Measurements from ENCODE around the gene ARID1A. TPM values are rescaled to one million over a fixed set of nuclear protein-coding genes. Genes with fewer than 3 reads are reported as not detected.

The ARID1A gene
- total and polyA plus RNA-seq, 2 experiments from 2014 or later: 50.0 to 104 TPM

DNA sequence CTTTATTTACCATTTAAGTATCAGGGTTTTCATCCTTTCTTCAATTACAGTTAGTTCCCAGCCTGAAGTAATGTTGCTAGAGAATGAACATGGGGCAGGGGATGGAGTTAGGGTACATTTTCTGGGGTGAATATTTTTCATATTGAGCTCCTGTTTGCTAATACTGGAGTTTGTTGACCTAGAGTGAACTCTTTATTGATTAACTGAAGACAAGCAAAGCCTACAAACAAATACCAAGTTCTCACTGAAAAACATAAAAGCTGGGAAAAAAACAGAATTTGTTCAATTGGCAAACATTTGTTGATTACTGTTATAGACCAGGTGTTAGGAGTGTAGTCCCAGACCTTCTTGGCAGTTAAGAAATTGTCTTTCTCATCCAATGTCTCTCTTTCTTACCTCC is 63.7 kb downstream of the ARID1A start:
- no peak overlapping the region for H3K27ac Mint-ChIP-seq
- DNase-seq (ENCODE audit: low spot score) (no peak), ATAC-seq (no peak)
- Histone ChIP-seq H3K4me1 (ENCODE audit: insufficient read depth) (no peaks in the 10 kb centered on the region), H3K27me3 (ENCODE audit: insufficient read depth) (no peaks in the 10 kb centered on the region), H4K20me1 (replicated peaks; ENCODE audit: insufficient read depth) (peaks cover 34% of the 10 kb centered on the region), H3K79me2 (replicated peaks; ENCODE audit: insufficient read depth) (peaks cover 52% of the 10 kb centered on the region), H3K36me3 (ENCODE audit: insufficient read depth) (peaks cover 43% of the 10 kb centered on the region), H3K27ac (ENCODE audit: low read depth) (no peak overlapping the region), H3K4me2 (no peak overlapping the region), H3F3A (replicated peaks; ENCODE audit: low read depth) (peaks cover 2% of the 10 kb centered on the region; the same call in 1 of the 2 replicates), H3K9me2 (ENCODE audit: insufficient read depth) (no peaks in the 10 kb centered on the region), H2AFZ (no peak overlapping the region), H3K4me3 (no peak overlapping the region)
- H3K4me3 Mint-ChIP-seq: no peak overlapping the region
- no peaks in the 10 kb centered on the region; the same call in 2 of the 3 replicates for H3K9me3 Mint-ChIP-seq
- peaks cover 2% of the 10 kb centered on the region; the same call in 1 of the 3 replicates for H3K4me1 Mint-ChIP-seq
- peaks cover 64% of the 10 kb centered on the region for H3K36me3 Mint-ChIP-seq (ENCODE audit: low read depth)
- peaks cover 6% of the 10 kb centered on the region for H3K27me3 Mint-ChIP-seq (ENCODE audit: insufficient read depth, low read depth, poor library complexity)
- TF ChIP-seq POLR2AphosphoS5 (IDR thresholded peaks at IDR 0.05; ENCODE audit: low read depth) (no peak), ZNF114 (CRISPR knock-in tag; IDR thresholded peaks at IDR 0.05) (no peak), NANOG (IDR thresholded peaks at IDR 0.05; ENCODE audit: borderline replicate concordance) (no peak), CREB1 (CRISPR knock-in tag; IDR thresholded peaks at IDR 0.05; ENCODE audit: low read depth) (no peak)

DNA sequence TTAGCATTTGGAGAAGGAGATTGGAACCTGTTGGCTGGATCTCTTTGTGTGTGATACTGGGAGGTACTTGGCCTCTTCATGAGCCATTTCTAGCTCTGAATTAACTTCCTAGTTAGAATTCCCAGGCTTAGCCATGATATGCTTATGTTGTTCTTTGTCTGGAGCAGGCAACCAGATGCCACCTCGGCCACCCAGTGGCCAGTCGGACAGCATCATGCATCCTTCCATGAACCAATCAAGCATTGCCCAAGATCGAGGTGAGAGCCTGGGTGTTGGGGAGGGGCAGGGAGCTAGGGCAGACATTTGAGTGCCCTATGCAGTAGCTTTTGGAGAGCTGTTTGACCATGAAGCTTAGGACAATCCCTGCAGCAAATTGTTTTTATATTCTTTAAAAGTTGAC is 65.4 kb downstream of the ARID1A start:
- ATAC-seq (no peak; the same call in 2 of the 3 replicates), DNase-seq (ENCODE audit: low spot score) (peak; percentile 9)
- H3K79me2 ChIP-seq (replicated peaks; ENCODE audit: insufficient read depth): peaks cover 40% of the 10 kb centered on the region
- H3K4me2 ChIP-seq: no peak overlapping the region
- H3K4me1 ChIP-seq (ENCODE audit: insufficient read depth): no peaks in the 10 kb centered on the region
- Mint-ChIP-seq H3K27ac (no peak overlapping the region), H3K4me1 (peaks cover 2% of the 10 kb centered on the region; the same call in 1 of the 3 replicates), H3K27me3 (ENCODE audit: insufficient read depth, low read depth, poor library complexity) (peaks cover 6% of the 10 kb centered on the region), H3K9me3 (no peaks in the 10 kb centered on the region; the same call in 2 of the 3 replicates), H3K4me3 (no peak overlapping the region), H3K36me3 (ENCODE audit: low read depth) (peaks cover 71% of the 10 kb centered on the region)
- H4K20me1 ChIP-seq (replicated peaks; ENCODE audit: insufficient read depth): peaks cover 41% of the 10 kb centered on the region
- H3K9me2 ChIP-seq (ENCODE audit: insufficient read depth): no peaks in the 10 kb centered on the region
- H3K4me3 ChIP-seq: no peak overlapping the region
- no peak overlapping the region for H2AFZ ChIP-seq
- H3K27me3 ChIP-seq (ENCODE audit: insufficient read depth): no peaks in the 10 kb centered on the region
- 0 out of 2 replicates have a peak, but pooled peaks cover 2% of the 10 kb centered on the region for H3F3A ChIP-seq (replicated peaks; ENCODE audit: low read depth)
- no peak overlapping the region for H3K27ac ChIP-seq (ENCODE audit: low read depth)
- H3K36me3 ChIP-seq (ENCODE audit: insufficient read depth): peaks cover 45% of the 10 kb centered on the region
- TF ChIP-seq, protein P1, sequence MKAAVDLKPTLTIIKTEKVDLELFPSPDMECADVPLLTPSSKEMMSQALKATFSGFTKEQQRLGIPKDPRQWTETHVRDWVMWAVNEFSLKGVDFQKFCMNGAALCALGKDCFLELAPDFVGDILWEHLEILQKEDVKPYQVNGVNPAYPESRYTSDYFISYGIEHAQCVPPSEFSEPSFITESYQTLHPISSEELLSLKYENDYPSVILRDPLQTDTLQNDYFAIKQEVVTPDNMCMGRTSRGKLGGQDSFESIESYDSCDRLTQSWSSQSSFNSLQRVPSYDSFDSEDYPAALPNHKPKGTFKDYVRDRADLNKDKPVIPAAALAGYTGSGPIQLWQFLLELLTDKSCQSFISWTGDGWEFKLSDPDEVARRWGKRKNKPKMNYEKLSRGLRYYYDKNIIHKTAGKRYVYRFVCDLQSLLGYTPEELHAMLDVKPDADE (IDR thresholded peaks at IDR 0.05): no peak
- no peak for TF ChIP-seq EZH2phosphoT487 (IDR thresholded peaks at IDR 0.05; ENCODE audit: unreplicated experiment)
- no peak for TF ChIP-seq ZNF331 (CRISPR knock-in tag; IDR thresholded peaks at IDR 0.05; ENCODE audit: low read depth)
- no peak for TF ChIP-seq NANOG (IDR thresholded peaks at IDR 0.05; ENCODE audit: borderline replicate concordance)
- no peak for TF ChIP-seq ZNF114 (CRISPR knock-in tag; IDR thresholded peaks at IDR 0.05)
- no peak for TF ChIP-seq STAT1 (IDR thresholded peaks at IDR 0.05; ENCODE audit: unreplicated experiment)
- no peak for TF ChIP-seq JUNB (IDR thresholded peaks at IDR 0.05; ENCODE audit: unreplicated experiment)
- TF ChIP-seq, protein P2, sequence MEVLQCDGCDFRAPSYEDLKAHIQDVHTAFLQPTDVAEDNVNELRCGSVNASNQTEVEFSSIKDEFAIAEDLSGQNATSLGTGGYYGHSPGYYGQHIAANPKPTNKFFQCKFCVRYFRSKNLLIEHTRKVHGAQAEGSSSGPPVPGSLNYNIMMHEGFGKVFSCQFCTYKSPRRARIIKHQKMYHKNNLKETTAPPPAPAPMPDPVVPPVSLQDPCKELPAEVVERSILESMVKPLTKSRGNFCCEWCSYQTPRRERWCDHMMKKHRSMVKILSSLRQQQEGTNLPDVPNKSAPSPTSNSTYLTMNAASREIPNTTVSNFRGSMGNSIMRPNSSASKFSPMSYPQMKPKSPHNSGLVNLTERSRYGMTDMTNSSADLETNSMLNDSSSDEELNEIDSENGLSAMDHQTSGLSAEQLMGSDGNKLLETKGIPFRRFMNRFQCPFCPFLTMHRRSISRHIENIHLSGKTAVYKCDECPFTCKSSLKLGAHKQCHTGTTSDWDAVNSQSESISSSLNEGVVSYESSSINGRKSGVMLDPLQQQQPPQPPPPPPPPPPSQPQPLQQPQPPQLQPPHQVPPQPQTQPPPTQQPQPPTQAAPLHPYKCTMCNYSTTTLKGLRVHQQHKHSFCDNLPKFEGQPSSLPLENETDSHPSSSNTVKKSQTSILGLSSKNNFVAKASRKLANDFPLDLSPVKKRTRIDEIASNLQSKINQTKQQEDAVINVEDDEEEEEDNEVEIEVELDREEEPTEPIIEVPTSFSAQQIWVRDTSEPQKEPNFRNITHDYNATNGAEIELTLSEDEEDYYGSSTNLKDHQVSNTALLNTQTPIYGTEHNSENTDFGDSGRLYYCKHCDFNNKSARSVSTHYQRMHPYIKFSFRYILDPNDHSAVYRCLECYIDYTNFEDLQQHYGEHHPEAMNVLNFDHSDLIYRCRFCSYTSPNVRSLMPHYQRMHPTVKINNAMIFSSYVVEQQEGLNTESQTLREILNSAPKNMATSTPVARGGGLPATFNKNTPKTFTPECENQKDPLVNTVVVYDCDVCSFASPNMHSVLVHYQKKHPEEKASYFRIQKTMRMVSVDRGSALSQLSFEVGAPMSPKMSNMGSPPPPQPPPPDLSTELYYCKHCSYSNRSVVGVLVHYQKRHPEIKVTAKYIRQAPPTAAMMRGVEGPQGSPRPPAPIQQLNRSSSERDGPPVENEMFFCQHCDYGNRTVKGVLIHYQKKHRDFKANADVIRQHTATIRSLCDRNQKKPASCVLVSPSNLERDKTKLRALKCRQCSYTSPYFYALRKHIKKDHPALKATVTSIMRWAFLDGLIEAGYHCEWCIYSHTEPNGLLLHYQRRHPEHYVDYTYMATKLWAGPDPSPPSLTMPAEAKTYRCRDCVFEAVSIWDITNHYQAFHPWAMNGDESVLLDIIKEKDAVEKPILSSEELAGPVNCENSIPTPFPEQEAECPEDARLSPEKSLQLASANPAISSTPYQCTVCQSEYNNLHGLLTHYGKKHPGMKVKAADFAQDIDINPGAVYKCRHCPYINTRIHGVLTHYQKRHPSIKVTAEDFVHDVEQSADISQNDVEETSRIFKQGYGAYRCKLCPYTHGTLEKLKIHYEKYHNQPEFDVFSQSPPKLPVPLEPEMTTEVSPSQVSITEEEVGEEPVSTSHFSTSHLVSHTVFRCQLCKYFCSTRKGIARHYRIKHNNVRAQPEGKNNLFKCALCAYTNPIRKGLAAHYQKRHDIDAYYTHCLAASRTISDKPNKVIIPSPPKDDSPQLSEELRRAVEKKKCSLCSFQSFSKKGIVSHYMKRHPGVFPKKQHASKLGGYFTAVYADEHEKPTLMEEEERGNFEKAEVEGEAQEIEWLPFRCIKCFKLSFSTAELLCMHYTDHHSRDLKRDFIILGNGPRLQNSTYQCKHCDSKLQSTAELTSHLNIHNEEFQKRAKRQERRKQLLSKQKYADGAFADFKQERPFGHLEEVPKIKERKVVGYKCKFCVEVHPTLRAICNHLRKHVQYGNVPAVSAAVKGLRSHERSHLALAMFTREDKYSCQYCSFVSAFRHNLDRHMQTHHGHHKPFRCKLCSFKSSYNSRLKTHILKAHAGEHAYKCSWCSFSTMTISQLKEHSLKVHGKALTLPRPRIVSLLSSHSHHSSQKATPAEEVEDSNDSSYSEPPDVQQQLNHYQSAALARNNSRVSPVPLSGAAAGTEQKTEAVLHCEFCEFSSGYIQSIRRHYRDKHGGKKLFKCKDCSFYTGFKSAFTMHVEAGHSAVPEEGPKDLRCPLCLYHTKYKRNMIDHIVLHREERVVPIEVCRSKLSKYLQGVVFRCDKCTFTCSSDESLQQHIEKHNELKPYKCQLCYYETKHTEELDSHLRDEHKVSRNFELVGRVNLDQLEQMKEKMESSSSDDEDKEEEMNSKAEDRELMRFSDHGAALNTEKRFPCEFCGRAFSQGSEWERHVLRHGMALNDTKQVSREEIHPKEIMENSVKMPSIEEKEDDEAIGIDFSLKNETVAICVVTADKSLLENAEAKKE (CRISPR knock-in tag; IDR thresholded peaks at IDR 0.05): no peak
- no peak for TF ChIP-seq EZH2 (IDR thresholded peaks at IDR 0.05; ENCODE audit: low read depth, unreplicated experiment)
- no peak for TF ChIP-seq CREB1 (CRISPR knock-in tag; IDR thresholded peaks at IDR 0.05; ENCODE audit: low read depth)
- TF ChIP-seq CTCF (conservative IDR thresholded peaks at IDR 0.05; ENCODE audit: low read depth in 2 of 2): no peak

Data from GM23338 (cell line).